Hepatocyte (in vitro differentiated cells): ENCODE results near the gene CDK19. TPM values are rescaled to one million over a fixed set of nuclear protein-coding genes. Genes with fewer than 3 reads are reported as not detected.
"Not testable (repeated sequence)": the region's sequence is repeated elsewhere in the genome, so short reads cannot be mapped to it uniquely, and the experiment has no call there.

Experiments used
- DNase-seq: peaks from one replicate; pipeline ENCODE4 v3.0.0-alpha.2; 2016; ENCODE audit warnings: low spot score
- H2AFZ ChIP-seq: fragments of 200-600 bp; sonication (generic); 2 replicates; pipeline ENCODE4 v1.6.0; 2016; ENCODE audit warnings: antibody characterized with exemption, mild to moderate bottlenecking
- H3K27ac ChIP-seq: fragments of 200-600 bp; sonication (generic); 2 replicates; pipeline ENCODE4 v1.5.1; 2016; ENCODE audit warnings: mild to moderate bottlenecking
- H3K27me3 ChIP-seq: fragments of 200-600 bp; sonication (generic); 2 replicates; pipeline ENCODE4 v1.6.1; 2016
- H3K36me3 ChIP-seq: fragments of 200-600 bp; sonication (generic); replicated peaks from 2 replicates; pipeline ENCODE4 v1.5.1; 2016; ENCODE audit warnings: low read depth; ENCODE audit not compliant: insufficient read depth
- H3K4me1 ChIP-seq: fragments of 200-600 bp; sonication (generic); 2 replicates; pipeline ENCODE4 v1.5.1; 2016; ENCODE audit warnings: mild to moderate bottlenecking, moderate library complexity; ENCODE audit not compliant: insufficient read depth
- H3K4me2 ChIP-seq: fragments of 200-600 bp; sonication (generic); 2 replicates; pipeline ENCODE4 v1.6.0; 2016
- H3K4me3 ChIP-seq: fragments of 200-600 bp; sonication (generic); 2 replicates; pipeline ENCODE4 v1.5.1; 2016; ENCODE audit warnings: mild to moderate bottlenecking
- H3K79me2 ChIP-seq: fragments of 200-600 bp; sonication (generic); 2 replicates; pipeline ENCODE4 v1.6.0; 2017; ENCODE audit warnings: mild to moderate bottlenecking
- H3K9me2 ChIP-seq: fragments of 200-600 bp; sonication (generic); replicated peaks from 2 replicates; pipeline ENCODE4 v1.6.0; 2017; ENCODE audit warnings: mild to moderate bottlenecking; ENCODE audit not compliant: insufficient read depth
- H3K9me3 ChIP-seq: fragments of 200-600 bp; sonication (generic); 2 replicates; pipeline ENCODE4 v1.5.1; 2016; ENCODE audit warnings: low read depth, mild to moderate bottlenecking
- H4K20me1 ChIP-seq: fragments of 200-600 bp; sonication (generic); 2 replicates; pipeline ENCODE4 v1.6.0; 2016; ENCODE audit warnings: mild to moderate bottlenecking; ENCODE audit not compliant: insufficient read depth, poor library complexity, severe bottlenecking
- EZH2 ChIP-seq: fragments of 200-600 bp; sonication (generic); IDR thresholded peaks from 2 replicates; pipeline ENCODE4 v1.6.1; 2016; ENCODE audit warnings: antibody characterized with exemption, mild to moderate bottlenecking, borderline replicate concordance
- EZH2phosphoT487 ChIP-seq: fragments of 200-600 bp; sonication (generic); IDR thresholded peaks from one replicate; pipeline ENCODE4 v1.6.1; 2018; ENCODE audit warnings: antibody characterized with exemption, mild to moderate bottlenecking, low read depth, moderate library complexity; ENCODE audit not compliant: unreplicated experiment, severe bottlenecking
- WGBS: methylation state at CpG from one replicate; pipeline ENCODE4 v1.1.6; 2016; ENCODE audit warnings: low lambda C conversion rate; ENCODE audit errors: missing lambda C conversion rate; 5-methylcytosine and 5-hydroxymethylcytosine counted together
- polyA plus RNA-seq: library from polyadenylated mRNA; unstranded; fragments of >200 nt; fragmentation: Nextera tagmentation; extraction: Ambion mirVana; gene quantifications from 2 replicates; pipeline ENCODE4 v1.2.1, GENCODE V29; 2016
- total RNA-seq: library from RNA; depleted of rRNA; stranded (reverse); fragments of >200 nt; gene quantifications from 2 replicates; pipeline ENCODE4 v1.2.3, GENCODE V29; 2014
- TF ChIP-seq, protein P1 (sequence below): fragments of 200-600 bp; sonication (generic); IDR thresholded peaks from 2 replicates; pipeline ENCODE4 v1.5.1; 2016; ENCODE audit warnings: antibody characterized with exemption, mild to moderate bottlenecking; ENCODE audit not compliant: poor library complexity

The CDK19 gene
- total and polyA plus RNA-seq, 2 experiments from 2014 or later, result 7.3 to 18.6 TPM

DNA sequence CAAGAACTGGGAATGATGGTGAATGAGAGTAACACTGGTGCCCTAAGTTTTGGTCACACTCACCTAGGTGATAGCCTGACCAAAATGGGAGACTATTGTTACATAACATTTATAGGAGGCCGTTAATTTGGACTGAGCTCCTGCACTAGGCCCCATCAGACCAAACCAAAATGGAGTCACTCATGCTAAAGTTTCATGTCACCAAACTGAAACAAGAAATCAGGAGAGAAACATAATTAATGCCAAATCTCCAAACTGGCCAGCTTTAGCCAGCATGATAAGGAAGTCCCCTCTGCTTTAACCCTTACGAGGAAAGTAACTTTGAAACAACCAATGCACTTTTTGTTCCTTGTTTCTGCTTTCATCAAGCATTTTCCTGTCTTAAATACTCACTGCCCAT, 227.9 kb downstream of the CDK19 start:
- Histone ChIP-seq H3K27me3 (no peaks in the 10 kb centered on the region), H4K20me1 (no peaks in the 10 kb centered on the region), H3K9me3 (no peaks in the 10 kb centered on the region), H3K9me2 (no peaks in the 10 kb centered on the region), H3K36me3 (no peaks in the 10 kb centered on the region), H3K4me3 (no peak overlapping the region), H3K79me2 (no peaks in the 10 kb centered on the region), H2AFZ (no peak overlapping the region), H3K4me2 (no peak overlapping the region), H3K27ac (no peak overlapping the region), H3K4me1 (no peaks in the 10 kb centered on the region)
- no peak for TF ChIP-seq EZH2phosphoT487
- WGBS, result 85% methylated on average over 2 of the region's 2 CpGs
- no peak for DNase-seq

- Histone ChIP-seq H3K4me2 (no peak overlapping the region), H3K4me3 (no peak overlapping the region), H4K20me1 (no peaks in the 10 kb centered on the region), H3K79me2 (no peaks in the 10 kb centered on the region), H2AFZ (no peak overlapping the region), H3K9me2 (no peaks in the 10 kb centered on the region), H3K27ac (no peak overlapping the region), H3K9me3 (no peaks in the 10 kb centered on the region), H3K36me3 (no peaks in the 10 kb centered on the region), H3K27me3 (no peaks in the 10 kb centered on the region), H3K4me1 (no peaks in the 10 kb centered on the region)
- TF ChIP-seq EZH2, result no peak
- TF ChIP-seq EZH2phosphoT487, result no peak
- TF ChIP-seq, protein P1, sequence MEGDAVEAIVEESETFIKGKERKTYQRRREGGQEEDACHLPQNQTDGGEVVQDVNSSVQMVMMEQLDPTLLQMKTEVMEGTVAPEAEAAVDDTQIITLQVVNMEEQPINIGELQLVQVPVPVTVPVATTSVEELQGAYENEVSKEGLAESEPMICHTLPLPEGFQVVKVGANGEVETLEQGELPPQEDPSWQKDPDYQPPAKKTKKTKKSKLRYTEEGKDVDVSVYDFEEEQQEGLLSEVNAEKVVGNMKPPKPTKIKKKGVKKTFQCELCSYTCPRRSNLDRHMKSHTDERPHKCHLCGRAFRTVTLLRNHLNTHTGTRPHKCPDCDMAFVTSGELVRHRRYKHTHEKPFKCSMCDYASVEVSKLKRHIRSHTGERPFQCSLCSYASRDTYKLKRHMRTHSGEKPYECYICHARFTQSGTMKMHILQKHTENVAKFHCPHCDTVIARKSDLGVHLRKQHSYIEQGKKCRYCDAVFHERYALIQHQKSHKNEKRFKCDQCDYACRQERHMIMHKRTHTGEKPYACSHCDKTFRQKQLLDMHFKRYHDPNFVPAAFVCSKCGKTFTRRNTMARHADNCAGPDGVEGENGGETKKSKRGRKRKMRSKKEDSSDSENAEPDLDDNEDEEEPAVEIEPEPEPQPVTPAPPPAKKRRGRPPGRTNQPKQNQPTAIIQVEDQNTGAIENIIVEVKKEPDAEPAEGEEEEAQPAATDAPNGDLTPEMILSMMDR, result no peak
- DNase-seq, result no peak
Measured at GRCh38 chr6:110581679-110582078, 233.6 kb downstream of the CDK19 start.

DNA sequence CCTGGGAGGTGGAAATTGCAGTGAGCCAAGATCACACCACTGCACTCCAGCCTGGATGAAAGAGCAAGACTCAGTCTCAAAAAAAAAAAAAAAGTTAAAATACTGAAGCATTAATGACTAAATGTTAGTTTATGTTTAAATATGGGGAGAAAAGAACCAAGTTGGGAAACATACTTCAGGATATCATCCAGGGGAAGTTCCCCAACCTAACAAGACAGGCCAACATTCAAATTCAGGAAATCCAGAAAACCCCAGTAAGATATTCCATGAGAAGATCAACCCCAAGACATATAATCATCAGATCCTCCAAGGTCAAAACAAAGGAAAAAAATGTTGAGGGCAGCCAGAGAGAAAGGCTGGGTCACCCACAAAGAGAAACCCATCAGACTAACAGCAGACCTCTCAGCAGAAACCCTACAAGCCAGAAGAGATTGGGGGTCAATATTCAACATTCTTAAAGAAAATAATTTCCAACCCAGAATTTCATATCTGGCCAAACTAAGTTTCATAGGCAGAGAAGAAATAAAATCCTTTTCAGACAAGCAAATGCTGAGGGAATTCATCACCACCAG, 237.6 kb downstream of the CDK19 start:
- H3K9me2 ChIP-seq, DNase-seq, H4K20me1 ChIP-seq: not testable (repeated sequence)

DNA sequence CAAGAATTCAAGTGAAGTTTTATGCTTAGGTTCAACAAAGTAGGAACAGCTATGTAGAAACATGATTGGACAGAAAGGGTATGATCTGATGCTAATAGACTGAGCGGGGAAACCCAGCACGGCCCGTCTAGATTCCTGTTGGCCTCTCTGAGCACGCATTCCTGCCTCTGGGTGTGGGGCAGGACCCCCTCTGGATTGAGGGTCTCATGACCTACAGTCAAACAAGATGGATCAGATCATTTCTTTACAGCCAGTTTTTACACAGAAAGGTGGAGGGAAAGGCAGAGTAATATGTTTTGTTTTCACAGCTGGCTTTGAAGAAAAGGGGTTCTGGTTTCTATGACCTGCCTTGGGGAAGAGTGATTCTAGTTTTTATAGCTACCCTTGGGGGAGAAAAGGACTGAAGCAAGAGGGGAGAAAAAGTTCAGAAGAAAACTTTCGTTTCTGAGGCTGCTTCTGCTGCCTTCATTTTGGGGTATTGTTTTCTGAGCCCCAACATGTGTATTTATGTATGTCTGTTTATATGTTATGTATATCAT, 239.3 kb downstream of the CDK19 start:
- Histone ChIP-seq H3K4me2 (no peak overlapping the region), H3K4me3 (no peak overlapping the region), H3K79me2 (no peaks in the 10 kb centered on the region), H2AFZ (no peak overlapping the region), H4K20me1 (no peaks in the 10 kb centered on the region), H3K27me3 (no peaks in the 10 kb centered on the region), H3K9me2 (no peaks in the 10 kb centered on the region), H3K4me1 (no peaks in the 10 kb centered on the region), H3K9me3 (no peaks in the 10 kb centered on the region), H3K27ac (no peak overlapping the region), H3K36me3 (no peaks in the 10 kb centered on the region)
- WGBS, result 74% methylated on average over 5 of the region's 5 CpGs
- DNase-seq, result no peak
- TF ChIP-seq EZH2phosphoT487 (no peak), EZH2 (no peak)
- TF ChIP-seq, protein P1, result no peak

More for the DNA sequence above, 237.6 kb downstream of the CDK19 start:
- not testable (repeated sequence) for H3K4me3 ChIP-seq, H3K36me3 ChIP-seq, H3K27ac ChIP-seq, H3K9me3 ChIP-seq, H3K79me2 ChIP-seq, H3K4me2 ChIP-seq, H3K27me3 ChIP-seq, H3K4me1 ChIP-seq, H2AFZ ChIP-seq
